IMR-90 (cell line): ENCODE results near the gene RAB43. TPM values are rescaled to one million over a fixed set of nuclear protein-coding genes. Genes with fewer than 3 reads are reported as not detected.

Experiments used
- ATAC-seq: fragments of 200-7000 bp; cut with Tn5 transposase; 2 replicates; pipeline ENCODE4 v1.9.1; 2020; ENCODE audit warnings: low read depth, mild to moderate bottlenecking, moderate library complexity
- BruUV-seq: library from RNA; stranded (reverse); fragments of 400-500 nt; replicated peaks from 2 replicates; lab custom pipeline; 2021; lab: Mats Ljungman, UMichigan
- CTCF ChIA-PET: fragments of 300-600 bp; formaldehyde crosslinking; extraction: SDS; loops from one replicate; lab custom pipeline; 2021; ENCODE audit warnings: antibody characterized with exemption; lab: Yijun Ruan, JAX
- POLR2A ChIA-PET: fragments of 300-600 bp; sonication (Branson Sonifier 250); formaldehyde crosslinking; loops from one replicate; lab custom pipeline; 2022; ENCODE audit warnings: antibody characterized with exemption; ENCODE audit not compliant: unreplicated experiment; lab: Charles Lee
- DNase-seq: peaks from one replicate; pipeline ENCODE4 v3.0.0; 2013
- H2AFZ ChIP-seq: replicated peaks from 2 replicates; pipeline ENCODE3; 2013; ENCODE audit warnings: low read length, mild to moderate bottlenecking; ENCODE audit not compliant: poor library complexity
- H2AK5ac ChIP-seq: 2 replicates; pipeline ENCODE4 v1.6.1; 2013; ENCODE audit warnings: low read depth, low read length, inconsistent platforms
- H2AK9ac ChIP-seq: replicated peaks from 2 replicates; pipeline ENCODE3; 2013; ENCODE audit warnings: mild to moderate bottlenecking, low read depth, low read length, moderate library complexity; ENCODE audit not compliant: poor library complexity
- H2BK120ac ChIP-seq: 2 replicates; pipeline ENCODE4 v1.6.1; 2013; ENCODE audit warnings: low read depth, low read length, inconsistent platforms
- H2BK15ac ChIP-seq: 3 replicates; pipeline ENCODE4 v1.6.1; 2013; ENCODE audit warnings: low read depth, low read length, inconsistent platforms
- H2BK20ac ChIP-seq: 2 replicates; pipeline ENCODE4 v1.6.1; 2013; ENCODE audit warnings: low read depth, mild to moderate bottlenecking, inconsistent platforms, low read length, moderate library complexity
- H2BK5ac ChIP-seq: 2 replicates; pipeline ENCODE4 v1.6.1; 2013; ENCODE audit warnings: mild to moderate bottlenecking, low read depth, low read length, inconsistent platforms; ENCODE audit not compliant: poor library complexity, severe bottlenecking
- H3K14ac ChIP-seq: replicated peaks from 2 replicates; pipeline ENCODE4 v1.6.1; 2013; ENCODE audit warnings: low read depth, low read length, inconsistent platforms
- H3K18ac ChIP-seq: 2 replicates; pipeline ENCODE4 v1.6.1; 2013; ENCODE audit warnings: low read depth, low read length, control low read depth
- H3K23ac ChIP-seq: 2 replicates; pipeline ENCODE4 v1.6.1; 2013; ENCODE audit warnings: low read depth, low read length, inconsistent platforms
- H3K27ac ChIP-seq: 2 replicates; pipeline ENCODE4 v1.5.1; 2013; ENCODE audit warnings: mild to moderate bottlenecking, control low read depth, low read length; ENCODE audit not compliant: insufficient read depth
- H3K27me3 ChIP-seq: 2 replicates; pipeline ENCODE4 v1.6.1; 2013; ENCODE audit warnings: low read length; ENCODE audit not compliant: control insufficient read depth, insufficient read depth
- H3K36me3 ChIP-seq: 2 replicates; pipeline ENCODE4 v1.6.1; 2013; ENCODE audit warnings: low read length, mixed read lengths; ENCODE audit not compliant: control insufficient read depth, insufficient read depth
- H3K4ac ChIP-seq: 2 replicates; pipeline ENCODE4 v1.6.1; 2013; ENCODE audit warnings: low read depth, low read length, inconsistent platforms
- H3K4me1 ChIP-seq: 2 replicates; pipeline ENCODE4 v1.6.1; 2013; ENCODE audit warnings: low read length, mixed read lengths; ENCODE audit not compliant: control insufficient read depth, insufficient read depth
- H3K4me2 ChIP-seq: 2 replicates; pipeline ENCODE4 v1.6.1; 2013; ENCODE audit warnings: low read depth, mild to moderate bottlenecking, control low read depth, low read length, moderate library complexity
- H3K4me3 ChIP-seq: 2 replicates; pipeline ENCODE4 v1.5.1; 2013; ENCODE audit warnings: low read depth, mild to moderate bottlenecking, control low read depth, low read length, moderate library complexity; ENCODE audit not compliant: insufficient read depth
- H3K56ac ChIP-seq: 2 replicates; pipeline ENCODE4 v1.6.1; 2013; ENCODE audit warnings: low read length, inconsistent platforms; ENCODE audit not compliant: insufficient read depth; ENCODE audit errors: extremely low read depth
- H3K79me1 ChIP-seq, 2 experiments: 2 replicates each; pipeline ENCODE4 v1.6.1; 2013; ENCODE audit warnings: low read length in 2 of 2, inconsistent platforms in 1 of 2, low read depth in 1 of 2
- H3K9ac ChIP-seq: 2 replicates; pipeline ENCODE4 v1.6.1; 2013; ENCODE audit warnings: low read depth, low read length, control low read depth
- H3K9me1 ChIP-seq: 2 replicates; pipeline ENCODE4 v1.6.1; 2013; ENCODE audit warnings: low read length, inconsistent platforms; ENCODE audit not compliant: insufficient read depth
- H3K9me3 ChIP-seq: 2 replicates; pipeline ENCODE4 v1.6.1; 2013; ENCODE audit warnings: low read length; ENCODE audit not compliant: control insufficient read depth, insufficient read depth
- H4K20me1 ChIP-seq: 2 replicates; pipeline ENCODE4 v1.6.1; 2013; ENCODE audit warnings: low read length, inconsistent platforms; ENCODE audit not compliant: insufficient read depth
- H4K5ac ChIP-seq: 2 replicates; pipeline ENCODE4 v1.6.1; 2013; ENCODE audit warnings: mild to moderate bottlenecking, low read depth, low read length, control low read depth
- H4K8ac ChIP-seq, 2 experiments: 2 replicates each; pipeline ENCODE4 v1.6.1; 2013; ENCODE audit warnings: low read depth in 2 of 2, low read length in 2 of 2, control low read depth in 1 of 2, inconsistent platforms in 1 of 2
- H4K91ac ChIP-seq: 2 replicates; pipeline ENCODE4 v1.6.1; 2013; ENCODE audit warnings: low read depth, low read length, inconsistent platforms; ENCODE audit not compliant: insufficient read depth
- CEBPB ChIP-seq: IDR thresholded peaks from 2 replicates; pipeline ENCODE4 v1.6.1; 2012; ENCODE audit warnings: low read depth, low read length, improper control_type of control experiment
- POLR2A ChIP-seq: IDR thresholded peaks from 2 replicates; pipeline ENCODE4 v1.6.1; 2012; ENCODE audit warnings: mild to moderate bottlenecking, low read depth, low read length
- WGBS, 2 experiments: methylation state at CpG; one replicate each; pipeline versions ENCODE4 v1.1.5 to v1.1.7; 2013; ENCODE audit warnings: missing lambda C conversion rate in 2 of 2; ENCODE audit not compliant: insufficient read length in 1 of 2; ENCODE audit errors: extremely low coverage in 2 of 2; 5-methylcytosine and 5-hydroxymethylcytosine counted together
- dilution Hi-C: fragments of 300-500 bp; cut with HindIII; formaldehyde crosslinking; loops from one replicate; pipeline ENCODE4 v1.14.3; 2018; ENCODE audit warnings: low sequenced_read_pairs; ENCODE audit not compliant: unreplicated experiment
- in situ Hi-C: fragments of 300-500 bp; cut with MboI; formaldehyde crosslinking; loops from 3 replicates; pipeline ENCODE4 v1.14.3; 2019; ENCODE audit warnings: low sequenced_read_pairs, inconsistent platforms, mixed read lengths
- intact Hi-C: fragments of 100-400 bp; cut with micrococcal nuclease; formaldehyde crosslinking; loops from 2 replicates; pipeline ENCODE4 v1.10.0; 2022
- polyA plus RNA-seq, 3 experiments: library from polyadenylated mRNA; depleted of rRNA; stranded (reverse); fragments of >200 nt; gene quantifications; 2 replicates each; pipeline ENCODE4 v1.2.3, GENCODE V29; 2012; ENCODE audit warnings: low replicate concordance in 1 of 3
- total RNA-seq: library from RNA; depleted of rRNA; stranded (reverse); fragments of >200 nt; gene quantifications from 2 replicates; pipeline ENCODE4 v1.2.3, GENCODE V29; 2012
- TF ChIP-seq, protein P1 (sequence below): fragments of 150-350 bp; IDR thresholded peaks from 2 replicates; pipeline ENCODE4 v1.6.1; 2017; ENCODE audit warnings: mild to moderate bottlenecking, antibody characterized with exemption, low read length, low read depth

The RAB43 gene
- total and polyA plus RNA-seq, 2 of the 4 experiments (the other 2 are of a cell fraction), result 9.9 to 14.0 TPM

DNA sequence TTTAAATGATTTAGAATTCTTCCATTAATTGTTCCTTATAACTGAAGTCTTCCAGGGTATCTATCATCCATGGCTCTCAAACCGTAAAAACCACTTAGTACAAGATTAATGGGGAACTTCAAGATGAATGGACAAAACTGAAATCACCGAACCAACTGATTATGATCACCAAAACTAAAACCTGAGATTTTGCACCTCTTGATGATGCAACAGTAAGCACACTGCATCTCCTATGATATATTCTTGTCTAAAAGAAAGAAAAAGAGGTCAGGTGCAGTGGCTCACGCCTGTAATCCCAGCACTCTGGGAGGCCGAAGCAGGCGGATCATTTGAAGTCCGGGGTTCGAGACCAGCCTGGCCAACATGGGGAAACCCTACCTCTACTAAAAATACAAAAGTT is 42.9 kb upstream of the RAB43 start:
- Histone ChIP-seq H3K4ac (no peak overlapping the region), H2BK5ac (no peak overlapping the region), H3K18ac (no peak overlapping the region), H3K14ac (no peak overlapping the region), H2AK9ac (no peak overlapping the region), H3K27me3 (no peaks in the 10 kb centered on the region), H4K20me1 (peaks cover 3% of the 10 kb centered on the region; the same call in 1 of the 2 replicates), H2AFZ (no peak overlapping the region), H3K27ac (no peak overlapping the region), H2BK120ac (no peak overlapping the region), H3K9me1 (0 out of 2 replicates have a peak, but pooled peaks cover 4% of the 10 kb centered on the region), H2BK20ac (no peak overlapping the region), H4K91ac (no peak overlapping the region), H3K36me3 (peaks cover 21% of the 10 kb centered on the region), H4K8ac (no peak overlapping the region), H3K9ac (no peak overlapping the region), H3K9me3 (no peaks in the 10 kb centered on the region), H3K4me2 (no peak overlapping the region), H4K5ac (no peak overlapping the region), H2AK5ac (no peak overlapping the region), H2BK15ac (no peak overlapping the region), H3K56ac (no peak overlapping the region), H3K23ac (no peak overlapping the region), H3K4me3 (no peak overlapping the region), H3K4me1 (peaks cover 2% of the 10 kb centered on the region), H3K79me1 (peaks cover 11 to 37% of the 10 kb centered on the region in 2 experiments)
- in situ Hi-C loops (no loop called here), dilution Hi-C loops (no loop called here), intact Hi-C loops (no loop called here)
- ChIA-PET CTCF (no interaction called here), POLR2A (no interaction called here)
- DNase-seq, result no peak
- no peak for ATAC-seq
- WGBS, 2 experiments, result no CpG with 5 or more reads among the region's 7 CpGs
- BruUV-seq, result no TSS peak
- TF ChIP-seq CEBPB, result 0 out of 2 replicates have a peak, but pooled peaks have one; percentile 41
- no peak for TF ChIP-seq POLR2A
- TF ChIP-seq, protein P1, sequence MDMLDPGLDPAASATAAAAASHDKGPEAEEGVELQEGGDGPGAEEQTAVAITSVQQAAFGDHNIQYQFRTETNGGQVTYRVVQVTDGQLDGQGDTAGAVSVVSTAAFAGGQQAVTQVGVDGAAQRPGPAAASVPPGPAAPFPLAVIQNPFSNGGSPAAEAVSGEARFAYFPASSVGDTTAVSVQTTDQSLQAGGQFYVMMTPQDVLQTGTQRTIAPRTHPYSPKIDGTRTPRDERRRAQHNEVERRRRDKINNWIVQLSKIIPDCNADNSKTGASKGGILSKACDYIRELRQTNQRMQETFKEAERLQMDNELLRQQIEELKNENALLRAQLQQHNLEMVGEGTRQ, result no peak
